Body of pancreas (tissue), 4 donors: ENCODE results near the gene ONECUT1. TPM values are rescaled to one million over a fixed set of nuclear protein-coding genes. Genes with fewer than 3 reads are reported as not detected.

Experiments used
- ATAC-seq: fragments of 150-250 bp; one replicate; pipeline ENCODE4 v1.9.1; 2016
- DNase-seq, 4 donors: peaks; one replicate each; pipeline ENCODE4 v3.0.0-alpha.2; 2019
- H3K27ac ChIP-seq, 4 donors: fragments of 200-600 bp; sonication (generic); 1 replicate in 3 of 4; 2 replicates in 1 of 4; pipeline versions ENCODE4 v1.5.1 to v1.6.1; 2016 to 2019; ENCODE audit warnings: mild to moderate bottlenecking in 1 of 4, mixed read lengths in 1 of 4, moderate library complexity in 1 of 4
- H3K27me3 ChIP-seq, 2 donors: fragments of 200-600 bp; sonication (generic); one replicate each; pipeline ENCODE4 v1.6.0; 2016; ENCODE audit warnings: mild to moderate bottlenecking in 1 of 2
- H3K36me3 ChIP-seq, 2 donors: fragments of 200-600 bp; sonication (generic); replicated peaks in 1 of 2; 2 replicates each; pipeline ENCODE4 v1.5.1; 2016; ENCODE audit warnings: low read depth in 2 of 2; ENCODE audit not compliant: insufficient read depth in 1 of 2
- H3K4me1 ChIP-seq: fragments of 200-600 bp; sonication (generic); one replicate; pipeline ENCODE4 v1.6.0; 2016
- H3K4me3 ChIP-seq, 2 donors: fragments of 200-600 bp; sonication (generic); 1 replicate in 1 of 2; 2 replicates in 1 of 2; pipeline ENCODE4 v1.5.1; 2016 to 2019
- H3K9me3 ChIP-seq, 3 donors: fragments of 200-600 bp; sonication (generic); 1 replicate in 2 of 3; 2 replicates in 1 of 3; pipeline ENCODE4 v1.5.1; 2016
- POLR2A ChIP-seq, 3 donors: fragments of 450-650 bp; IDR thresholded peaks; one replicate each; pipeline ENCODE4 v1.6.1; 2016; ENCODE audit warnings: antibody characterized with exemption in 3 of 3, mild to moderate bottlenecking in 2 of 3
- WGBS, 2 donors: methylation state at CpG; one replicate each; pipeline ENCODE4 v1.1.5; 2017; 5-methylcytosine and 5-hydroxymethylcytosine counted together
- intact Hi-C: fragments of 100-400 bp; cut with DNase I; formaldehyde crosslinking; loops from one replicate; pipeline ENCODE4 v1.15.1; 2023
- total RNA-seq, 2 donors: library from RNA; depleted of rRNA; stranded (reverse); fragments of >200 nt; gene quantifications; one replicate each; pipeline ENCODE4 v1.1.0, GENCODE V29; 2016
- TF ChIP-seq, protein P1 (sequence below), 7 experiments: fragments of 450-650 bp in 4 of 7; fragments of 200-600 bp in 3 of 7; sonication (generic) in 3 of 7; IDR thresholded peaks; one replicate each; pipeline ENCODE4 v1.5.1; 2016 to 2019; ENCODE audit warnings: antibody characterized with exemption in 7 of 7

ONECUT1 gene
- total RNA-seq, 2 donors from 2014 or later = 68.0 to 126 TPM

DNA sequence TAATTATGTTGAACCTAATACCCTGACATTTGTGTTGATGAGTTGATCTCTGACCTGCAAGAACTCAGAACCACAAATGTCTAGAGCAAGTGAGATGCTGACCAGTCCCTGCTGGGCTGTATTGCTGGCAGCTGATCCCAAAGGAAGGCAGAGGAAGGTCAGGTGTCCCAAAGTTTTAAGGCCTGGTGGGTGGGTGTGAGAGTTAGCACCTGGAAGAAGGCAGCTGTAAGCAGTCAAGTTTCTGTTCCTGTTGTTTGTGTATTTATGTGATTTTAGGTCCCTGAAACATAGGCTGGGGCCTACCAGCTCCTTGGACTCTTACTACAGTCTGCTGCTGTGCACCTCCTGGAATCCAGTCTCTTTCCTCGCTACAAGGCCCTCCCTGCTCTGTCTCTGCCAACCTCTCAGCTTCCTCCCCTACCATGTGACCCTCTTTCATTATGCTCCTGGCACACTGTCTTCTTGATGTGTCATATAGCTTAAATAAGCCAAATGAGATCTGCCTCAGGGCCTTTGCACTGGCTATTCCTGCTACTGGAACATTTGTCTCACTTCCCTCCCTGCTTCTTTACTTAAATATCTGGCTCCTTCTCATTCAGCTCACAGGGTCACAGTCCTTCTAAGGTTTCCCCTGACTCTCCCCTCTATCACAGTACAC, 80.0 kb downstream of the ONECUT1 start:
- Histone ChIP-seq H3K4me3 (no peak overlapping the region), H3K36me3 (no peaks in the 10 kb centered on the region), H3K9me3 (no peaks in the 10 kb centered on the region), H3K27me3 (no peaks in the 10 kb centered on the region), H3K27ac (peak overlapping the region in 2 of 4 donors; percentile 6 to 38), H3K4me1 (no peaks in the 10 kb centered on the region)
- intact Hi-C loops = no loop called here
- TF ChIP-seq, protein P1, sequence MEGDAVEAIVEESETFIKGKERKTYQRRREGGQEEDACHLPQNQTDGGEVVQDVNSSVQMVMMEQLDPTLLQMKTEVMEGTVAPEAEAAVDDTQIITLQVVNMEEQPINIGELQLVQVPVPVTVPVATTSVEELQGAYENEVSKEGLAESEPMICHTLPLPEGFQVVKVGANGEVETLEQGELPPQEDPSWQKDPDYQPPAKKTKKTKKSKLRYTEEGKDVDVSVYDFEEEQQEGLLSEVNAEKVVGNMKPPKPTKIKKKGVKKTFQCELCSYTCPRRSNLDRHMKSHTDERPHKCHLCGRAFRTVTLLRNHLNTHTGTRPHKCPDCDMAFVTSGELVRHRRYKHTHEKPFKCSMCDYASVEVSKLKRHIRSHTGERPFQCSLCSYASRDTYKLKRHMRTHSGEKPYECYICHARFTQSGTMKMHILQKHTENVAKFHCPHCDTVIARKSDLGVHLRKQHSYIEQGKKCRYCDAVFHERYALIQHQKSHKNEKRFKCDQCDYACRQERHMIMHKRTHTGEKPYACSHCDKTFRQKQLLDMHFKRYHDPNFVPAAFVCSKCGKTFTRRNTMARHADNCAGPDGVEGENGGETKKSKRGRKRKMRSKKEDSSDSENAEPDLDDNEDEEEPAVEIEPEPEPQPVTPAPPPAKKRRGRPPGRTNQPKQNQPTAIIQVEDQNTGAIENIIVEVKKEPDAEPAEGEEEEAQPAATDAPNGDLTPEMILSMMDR (IDR thresholded peaks at IDR 0.05) = no peak
- no peak for TF ChIP-seq POLR2A (IDR thresholded peaks at IDR 0.05)
- DNase-seq (no peak), ATAC-seq (no peak)
- WGBS, 2 donors = 77 to 94% methylated on average over 1 of the region's 1 CpG

DNA sequence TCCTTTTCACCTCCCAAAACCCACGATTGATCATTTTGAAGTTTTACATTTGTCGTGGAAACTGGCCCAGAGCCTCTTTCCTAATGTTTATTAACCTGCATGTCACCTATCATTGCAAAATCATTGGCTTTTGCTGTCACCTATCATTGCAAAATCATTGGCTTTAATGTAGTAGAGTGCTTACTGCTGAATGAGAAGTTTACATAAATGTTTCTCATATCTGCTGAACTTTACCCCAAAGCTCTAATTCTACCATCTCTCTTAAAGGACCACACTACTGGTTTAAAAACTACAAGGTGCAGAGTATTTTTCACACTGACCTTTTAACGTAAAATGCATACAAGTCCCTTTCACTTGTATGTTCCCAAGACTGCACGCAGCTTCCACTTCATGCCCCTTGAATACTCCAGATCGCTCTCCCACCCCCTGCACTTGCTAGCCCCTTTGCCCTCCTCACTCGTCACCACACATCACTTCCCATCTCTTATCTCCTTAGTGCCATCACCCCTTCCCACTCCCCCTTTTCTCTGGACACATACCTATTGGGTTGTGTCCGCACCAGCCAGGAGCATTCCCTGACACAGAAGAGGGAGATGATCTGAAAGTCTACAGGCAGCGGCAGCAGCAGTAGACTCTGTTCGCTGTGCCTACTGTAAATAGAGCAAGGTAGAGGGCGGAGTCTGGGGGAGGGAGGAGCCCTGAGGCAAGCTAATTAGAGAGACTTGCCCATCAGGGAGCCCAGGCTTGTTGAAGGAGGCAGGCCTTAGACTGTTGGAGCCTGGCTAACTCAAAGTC, 80.8 kb downstream of the ONECUT1 start:
- Histone ChIP-seq H3K9me3 (no peaks in the 10 kb centered on the region), H3K4me1 (no peaks in the 10 kb centered on the region), H3K4me3 (no peak overlapping the region), H3K27me3 (no peaks in the 10 kb centered on the region), H3K27ac (peak overlapping the region in 2 of 4 donors; percentile 6 to 38), H3K36me3 (no peaks in the 10 kb centered on the region)
- DNase-seq (peak; percentile 58 to 84 (median 76)), ATAC-seq (peak; percentile 83)
- WGBS, 2 donors = 19 to 31% methylated on average over 10 of the region's 10 CpGs
- TF ChIP-seq, protein P1 (IDR thresholded peaks at IDR 0.05) = no peak
- TF ChIP-seq POLR2A (IDR thresholded peaks at IDR 0.05) = no peak
- intact Hi-C loops = no loop called here

Other genes starting within 250 kb of the ONECUT1 start
- 10 to 100 TPM; 37.2 to 65.4 TPM for gene ARPP19, start 221.3 kb downstream of the ONECUT1 start, total RNA-seq
- 10 to 100 TPM; 37.2 to 63.6 TPM for gene ATOSA, start 110.9 kb downstream of the ONECUT1 start, total RNA-seq